Left ventricle myocardium inferior (tissue), 1 donor: ENCODE measurements around the gene NDEL1. TPM values are rescaled to one million over a fixed set of nuclear protein-coding genes. Genes with fewer than 3 reads are reported as not detected.
A peak's percentile ranks its signal among the peaks of the same experiment; 100 is the strongest.

ENCODE experiments used
- DNase-seq: peaks from one replicate; pipeline ENCODE4 v3.0.0-alpha.2; 2020
- H3K27ac ChIP-seq: fragments of 200-600 bp; replicated peaks from 2 replicates; pipeline ENCODE4 v1.8.0; 2021
- H3K27me3 ChIP-seq: fragments of 200-600 bp; 2 replicates; pipeline ENCODE4 v1.8.0; 2021; ENCODE audit warnings: low read depth
- H3K36me3 ChIP-seq: fragments of 200-600 bp; 2 replicates; pipeline ENCODE4 v1.8.0; 2021
- H3K4me1 ChIP-seq: fragments of 200-600 bp; 2 replicates; pipeline ENCODE4 v1.8.0; 2021
- H3K4me3 ChIP-seq: fragments of 200-600 bp; 2 replicates; pipeline ENCODE4 v1.8.0; 2021; ENCODE audit warnings: mild to moderate bottlenecking, moderate library complexity
- H3K9me3 ChIP-seq: fragments of 200-600 bp; replicated peaks from 2 replicates; pipeline ENCODE4 v1.8.0; 2021
- CTCF ChIP-seq: fragments of 200-600 bp; IDR thresholded peaks from 2 replicates; pipeline ENCODE4 v1.8.0; 2021; ENCODE audit warnings: antibody characterized with exemption, mild to moderate bottlenecking, borderline replicate concordance
- intact Hi-C: fragments of 100-400 bp; cut with micrococcal nuclease; formaldehyde crosslinking; loops from one replicate; pipeline ENCODE4 v1.11.0; 2022
- long read RNA-seq: library from polyadenylated mRNA; unstranded; transcript quantifications from one replicate; pipeline ENCODE4 v2.0.0, GENCODE V29; 2021
- total RNA-seq: library from RNA; stranded (reverse); fragmentation: NEBNext Ultra II Directional; extraction: Animal tissue kit (Norgen Biotek cat#: 25700); gene quantifications from one replicate; pipeline ENCODE4 v1.2.1, GENCODE V29; 2021
- donor health status: DM: no; HTN: yes; CAD: no; lungs with severe emphysema.

NDEL1 gene, protein sequence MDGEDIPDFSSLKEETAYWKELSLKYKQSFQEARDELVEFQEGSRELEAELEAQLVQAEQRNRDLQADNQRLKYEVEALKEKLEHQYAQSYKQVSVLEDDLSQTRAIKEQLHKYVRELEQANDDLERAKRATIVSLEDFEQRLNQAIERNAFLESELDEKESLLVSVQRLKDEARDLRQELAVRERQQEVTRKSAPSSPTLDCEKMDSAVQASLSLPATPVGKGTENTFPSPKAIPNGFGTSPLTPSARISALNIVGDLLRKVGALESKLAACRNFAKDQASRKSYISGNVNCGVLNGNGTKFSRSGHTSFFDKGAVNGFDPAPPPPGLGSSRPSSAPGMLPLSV
- total RNA-seq = 25.0 TPM
- long read RNA-seq, transcript NDEL1-203 (10 exons, 1,858 nt) = major isoform, 6 of 15 reads
- long read RNA-seq, partial matches to known transcripts = 2 of 15 reads
- long read RNA-seq, other reads (novel, unspliced or antisense) = 1 of 15 reads

GRCh38 chr17:8435245-8436168 is at the start of gene NDEL1:
NDEL1 (plus strand) TSS chr17:8435884; CDS start chr17:8444272, 8,388 bp downstream.
- H3K9me3 ChIP-seq = no peaks in the 10 kb centered on the region
- H3K27me3 ChIP-seq = no peaks in the 10 kb centered on the region
- peaks cover 18% of the 10 kb centered on the region for H3K36me3 ChIP-seq
- no peak for TF ChIP-seq CTCF
- intact Hi-C loops = no loop called here
- DNase-seq = peak; percentile 99
- H3K4me3 ChIP-seq = peak within 1 kb of the TSS; percentile 99
- peak within 1 kb of the TSS; percentile 100 for H3K27ac ChIP-seq
- peaks cover 60% of the 10 kb centered on the region for H3K4me1 ChIP-seq

GRCh38 chr17:8386841-8387240 is 48.8 kb upstream of the NDEL1 start:
- Histone ChIP-seq H3K27me3 (peaks cover 3% of the 10 kb centered on the region), H3K4me3 (no peak overlapping the region), H3K27ac (no peak overlapping the region), H3K9me3 (no peaks in the 10 kb centered on the region), H3K4me1 (peaks cover 27% of the 10 kb centered on the region), H3K36me3 (peaks cover 2% of the 10 kb centered on the region)
- intact Hi-C loops = no loop called here
- no peak for TF ChIP-seq CTCF
- no peak for DNase-seq

DNA sequence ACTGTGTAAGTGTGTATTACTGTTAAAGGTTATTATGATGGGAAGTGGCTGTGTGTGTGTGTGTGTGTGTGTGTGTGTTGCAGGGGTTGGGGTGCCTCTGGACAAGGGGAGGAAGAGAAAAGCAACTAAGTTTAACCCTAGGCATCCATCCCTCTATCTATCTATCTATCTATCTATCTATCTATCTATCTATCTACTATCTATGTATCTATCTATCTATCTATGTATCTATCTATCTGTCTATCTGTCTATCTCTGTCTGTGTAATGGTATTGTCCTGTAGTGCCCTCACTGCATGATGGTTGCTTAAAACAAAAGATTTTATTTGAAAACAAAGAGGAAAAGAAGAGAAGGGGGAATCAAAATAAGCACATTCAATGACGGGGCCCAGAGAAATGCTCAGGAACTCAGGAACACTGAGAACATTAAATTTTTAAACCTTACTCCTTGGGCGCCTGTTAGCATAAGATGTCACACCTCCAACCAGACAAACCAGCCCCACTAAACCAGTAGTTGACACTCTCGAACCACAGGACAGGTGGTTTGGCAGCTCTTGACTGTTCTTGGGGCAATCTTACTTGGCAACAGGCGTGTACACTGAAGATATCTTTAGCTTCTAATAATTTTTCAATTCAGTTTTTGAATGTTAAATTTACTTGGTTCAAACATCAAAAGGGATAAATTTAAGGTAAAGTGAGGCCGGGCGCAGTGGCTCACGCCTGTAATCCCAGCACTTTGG is 47.6 kb upstream of the NDEL1 start:
- no peak for TF ChIP-seq CTCF
- intact Hi-C loops = no loop called here
- DNase-seq = no peak

GRCh38 chr17:8391711-8392110 is 44.0 kb upstream of the NDEL1 start:
- Histone ChIP-seq H3K27me3 (peaks cover 50% of the 10 kb centered on the region), H3K27ac (no peak overlapping the region), H3K4me1 (no peaks in the 10 kb centered on the region), H3K4me3 (no peak overlapping the region), H3K36me3 (no peaks in the 10 kb centered on the region), H3K9me3 (no peaks in the 10 kb centered on the region)
- no peak for TF ChIP-seq CTCF
- intact Hi-C loops = no loop called here
- DNase-seq = no peak

More for the DNA sequence above, 47.6 kb upstream of the NDEL1 start:
- H3K27ac ChIP-seq = no peak overlapping the region
- no peak overlapping the region for H3K4me3 ChIP-seq
- peaks cover 16% of the 10 kb centered on the region for H3K27me3 ChIP-seq
- H3K36me3 ChIP-seq = no peaks in the 10 kb centered on the region
- H3K9me3 ChIP-seq = no peaks in the 10 kb centered on the region
- peaks cover 16% of the 10 kb centered on the region for H3K4me1 ChIP-seq

GRCh38 chr17:8392274-8392673 is 43.4 kb upstream of the NDEL1 start:
- H3K4me3 ChIP-seq = no peak overlapping the region
- no peak for TF ChIP-seq CTCF
- peaks cover 56% of the 10 kb centered on the region for H3K27me3 ChIP-seq
- no peaks in the 10 kb centered on the region for H3K9me3 ChIP-seq
- intact Hi-C loops = no loop called here
- H3K36me3 ChIP-seq = no peaks in the 10 kb centered on the region
- no peak overlapping the region for H3K27ac ChIP-seq
- no peaks in the 10 kb centered on the region for H3K4me1 ChIP-seq
- no peak for DNase-seq
